GM18508 (cell line): ENCODE results near the gene PTPRN2.
"Not testable (repeated sequence)": the region's sequence is repeated elsewhere in the genome, so short reads cannot be mapped to it uniquely, and the experiment has no call there.

Experiments
- ATAC-seq: cut with Tn5 transposase; IDR thresholded peaks from one replicate; pipeline ENCODE4 v1.9.1; 2021; ENCODE audit warnings: moderate number of reproducible peaks; ENCODE audit not compliant: insufficient read depth, unreplicated experiment

Gene PTPRN2

GRCh38 chr7:158409120-158409519, 178.5 kb downstream of the PTPRN2 start:
- no peak for ATAC-seq

- ATAC-seq: no peak
Measured at GRCh38 chr7:158408318-158408920, 179.2 kb downstream of the PTPRN2 start.

- ATAC-seq: no peak
Measured at GRCh38 chr7:158407581-158408317, 179.9 kb downstream of the PTPRN2 start.

GRCh38 chr7:158406801-158407200, 180.8 kb downstream of the PTPRN2 start:
- ATAC-seq: no peak

GRCh38 chr7:158406364-158406763, 181.3 kb downstream of the PTPRN2 start:
- ATAC-seq: no peak

GRCh38 chr7:158405771-158406170, 181.9 kb downstream of the PTPRN2 start:
- ATAC-seq: not testable (repeated sequence)

GRCh38 chr7:158405324-158405723, 182.3 kb downstream of the PTPRN2 start:
- no peak for ATAC-seq

- no peak for ATAC-seq
Measured at GRCh38 chr7:158404031-158404761, 183.4 kb downstream of the PTPRN2 start.

- ATAC-seq: no peak
Measured at GRCh38 chr7:158403013-158403821, 184.4 kb downstream of the PTPRN2 start.

GRCh38 chr7:158402471-158402870, 185.2 kb downstream of the PTPRN2 start:
- ATAC-seq: no peak

- no peak for ATAC-seq
Measured at GRCh38 chr7:158401826-158402225, 185.8 kb downstream of the PTPRN2 start.

GRCh38 chr7:158401295-158401694, 186.3 kb downstream of the PTPRN2 start:
- ATAC-seq: no peak

GRCh38 chr7:158400601-158401225, 186.9 kb downstream of the PTPRN2 start:
- ATAC-seq: no peak

GRCh38 chr7:158399762-158400161, 187.9 kb downstream of the PTPRN2 start:
- ATAC-seq: no peak

- ATAC-seq: no peak
Measured at GRCh38 chr7:158398750-158399149, 188.9 kb downstream of the PTPRN2 start.

GRCh38 chr7:158397885-158398284, 189.7 kb downstream of the PTPRN2 start:
- ATAC-seq: no peak

GRCh38 chr7:158396982-158397862, 190.4 kb downstream of the PTPRN2 start:
- ATAC-seq: no peak

- ATAC-seq: no peak
Measured at GRCh38 chr7:158396301-158396905, 191.2 kb downstream of the PTPRN2 start.

- no peak for ATAC-seq
Measured at GRCh38 chr7:158395780-158396278, 191.8 kb downstream of the PTPRN2 start.
